Mesangial cell (primary cell): ENCODE data around the gene CNPY3. TPM values are rescaled to one million over a fixed set of nuclear protein-coding genes. Genes with fewer than 3 reads are reported as not detected.

Experiments used
- total RNA-seq: library from RNA; depleted of rRNA; stranded (reverse); fragments of >200 nt; gene quantifications from 2 replicates; pipeline ENCODE4 v1.2.3, GENCODE V29; 2015

Gene CNPY3
- total RNA-seq = 40.4 and 52.7 TPM in 2 replicates

GRCh38 chr6:42928986-42929820 is at the start of gene CNPY3:
CNPY3 (plus strand) TSS chr6:42929480; CDS start chr6:42929571, 91 bp downstream.

DNA sequence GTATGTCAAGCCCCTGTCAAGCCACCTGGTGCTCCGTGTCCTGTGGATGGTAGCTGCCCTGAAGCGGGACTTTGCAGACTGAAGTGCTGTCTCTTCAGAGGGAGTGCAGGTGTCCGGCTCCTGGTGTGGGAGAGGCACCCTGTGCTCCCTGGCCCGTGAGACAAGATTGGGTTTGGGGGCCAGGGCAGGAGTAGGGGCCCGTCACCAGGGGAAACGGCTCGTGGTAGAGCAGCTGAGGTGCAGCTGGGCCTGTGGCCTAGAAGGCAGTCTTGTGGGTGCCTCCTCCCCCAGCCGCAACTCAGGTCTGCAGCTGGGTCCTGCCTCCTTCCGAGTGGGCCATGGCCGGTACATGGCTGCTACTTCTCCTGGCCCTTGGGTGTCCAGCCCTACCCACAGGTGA is 13.5 kb upstream of the CNPY3 start, which contains the start of gene PTCRA:
TSS of gene PTCRA (plus strand) at position 322 of the 400 bp plus-strand sequence. CDS start at position 339, 17 bp downstream.

DNA sequence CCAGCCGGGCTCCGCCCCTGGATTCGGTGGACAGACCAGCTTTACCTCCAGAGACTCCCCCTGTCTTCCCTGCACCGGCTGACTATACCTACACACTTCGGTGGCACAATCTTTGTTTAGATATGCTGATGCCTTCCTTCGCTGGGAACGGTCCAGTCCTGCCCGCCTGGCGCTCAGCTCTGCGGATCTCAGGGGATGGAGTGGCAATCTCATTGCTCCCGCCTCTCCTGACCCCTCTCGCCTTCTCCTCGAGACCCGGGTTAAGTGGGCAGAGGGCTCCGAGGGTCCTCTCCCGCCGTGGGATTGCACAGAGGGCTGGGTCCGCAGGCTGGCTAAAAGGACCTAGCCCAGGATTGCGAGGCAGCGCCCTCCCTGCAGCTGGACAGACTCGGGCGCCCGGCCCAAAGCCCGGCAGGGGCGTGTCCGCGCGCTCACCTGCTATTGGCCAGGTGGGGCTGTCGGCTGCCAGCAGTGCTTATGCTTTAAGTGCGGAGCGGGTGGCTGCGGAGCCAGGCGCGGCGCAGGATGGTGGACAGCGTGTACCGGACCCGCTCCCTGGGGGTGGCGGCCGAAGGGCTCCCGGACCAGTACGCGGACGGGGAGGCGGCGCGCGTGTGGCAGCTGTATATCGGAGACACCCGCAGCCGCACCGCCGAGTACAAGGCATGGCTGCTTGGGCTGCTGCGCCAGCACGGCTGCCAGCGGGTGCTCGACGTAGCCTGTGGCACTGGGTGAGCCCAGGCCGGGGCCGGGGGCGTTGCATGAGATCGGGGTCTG is 31.2 kb downstream of the CNPY3 start, which contains the start of gene GNMT:
TSS of gene GNMT (plus strand) at position 512 of the 777 bp plus-strand sequence. CDS start at position 526, 14 bp downstream.

GRCh38 chr6:42978839-42979522 is 49.7 kb downstream of the CNPY3 start, which contains the start of gene PEX6:
PEX6 (minus strand) TSS chr6:42979181; CDS start chr6:42979150, 31 bp downstream.

DNA sequence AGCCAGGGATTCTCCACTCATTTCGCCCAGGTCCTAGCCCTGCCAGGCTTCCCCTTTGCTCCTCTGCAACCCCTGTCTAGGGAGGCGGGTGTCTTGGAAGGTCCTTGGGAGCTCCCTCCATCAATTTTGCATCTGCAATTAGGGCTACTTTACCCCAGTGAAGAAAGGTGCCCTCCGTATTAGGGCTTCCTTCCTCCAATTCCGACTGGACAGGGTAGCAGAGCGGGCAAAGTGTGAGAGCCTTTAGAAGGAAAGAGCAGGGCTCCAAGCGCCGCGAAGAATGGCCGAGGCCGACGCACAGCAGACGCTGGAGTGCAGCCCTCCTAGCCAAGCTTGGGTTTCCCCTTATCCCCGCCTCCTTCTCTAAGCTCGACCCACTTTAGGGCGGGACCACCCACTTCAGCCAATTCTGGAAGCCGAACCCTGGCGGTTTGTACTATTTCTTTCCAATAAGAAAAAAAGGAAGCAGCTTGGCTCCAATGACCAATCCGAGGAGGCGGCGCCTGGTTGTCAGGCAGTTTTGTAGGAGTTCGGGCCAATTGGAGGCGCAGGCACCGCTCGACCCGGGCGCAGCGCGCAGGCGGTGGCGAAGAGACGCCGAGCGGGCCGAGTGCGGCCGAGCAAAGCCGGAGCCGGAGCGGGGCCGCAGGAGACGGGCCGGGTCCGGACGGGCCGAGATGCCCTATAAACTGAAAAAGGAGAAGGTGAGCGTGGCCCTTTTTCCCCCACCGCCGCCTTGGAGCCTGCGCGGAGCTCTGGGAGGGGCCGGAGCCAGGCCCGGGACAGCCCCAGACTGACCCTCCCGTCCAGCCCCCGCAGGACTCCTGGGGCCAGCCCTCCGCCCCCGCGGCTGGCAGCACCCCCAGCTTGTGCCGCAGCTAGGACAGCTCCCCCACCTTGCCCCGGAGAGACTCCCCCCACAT is 55.0 kb downstream of the CNPY3 start, which contains the start of gene PPP2R5D:
TSS of gene PPP2R5D (plus strand) at position 570 of the 923 bp plus-strand sequence. CDS start at position 678, 108 bp downstream.

Other genes starting within 250 kb of the CNPY3 start
- gene PRPH2, start 206.9 kb upstream of the CNPY3 start, total RNA-seq = 0.33 and 0.51 TPM in 2 replicates
- gene TBCC, start 183.4 kb upstream of the CNPY3 start, total RNA-seq = 30.8 and 34.2 TPM in 2 replicates
- 3.3 and 6.7 TPM in 2 replicates for gene BICRAL, start 147.4 kb upstream of the CNPY3 start, total RNA-seq
- 51.2 and 105 TPM in 2 replicates for gene RPL7L1, start 49.9 kb upstream of the CNPY3 start, total RNA-seq
- not detected in 2 replicates for gene PTCRA, start 13.4 kb upstream of the CNPY3 start, total RNA-seq
- gene GNMT, start 31.3 kb downstream of the CNPY3 start, total RNA-seq = not detected in 2 replicates
- 17.1 and 40.4 TPM in 2 replicates for gene PEX6, start 49.7 kb downstream of the CNPY3 start, total RNA-seq
- gene PPP2R5D, start 55.1 kb downstream of the CNPY3 start, total RNA-seq = 47.9 and 64.5 TPM in 2 replicates
- gene MEA1, start 84.5 kb downstream of the CNPY3 start, total RNA-seq = 41.8 and 70.6 TPM in 2 replicates
- 90.0 and 96.8 TPM in 2 replicates for gene KLHDC3, start 84.8 kb downstream of the CNPY3 start, total RNA-seq
- 46.6 and 114 TPM in 2 replicates for gene RRP36, start 92.1 kb downstream of the CNPY3 start, total RNA-seq
- 22.3 and 55.4 TPM in 2 replicates for gene CUL7, start 124.4 kb downstream of the CNPY3 start, total RNA-seq
- 35.0 and 40.7 TPM in 2 replicates for gene MRPL2, start 130.0 kb downstream of the CNPY3 start, total RNA-seq
- gene KLC4, start 130.2 kb downstream of the CNPY3 start, total RNA-seq = 10.4 and 24.6 TPM in 2 replicates
- gene PTK7, start 146.8 kb downstream of the CNPY3 start, total RNA-seq = 132 and 236 TPM in 2 replicates
- 40.3 and 44.2 TPM in 2 replicates for gene SRF, start 241.8 kb downstream of the CNPY3 start, total RNA-seq